Endothelial cell of umbilical vein (primary cell): Measurements from ENCODE around the gene COL8A1.

Experiments
- EZH2 ChIP-seq: IDR thresholded peaks from 2 replicates; pipeline ENCODE4 v1.6.1; 2012; ENCODE audit warnings: borderline replicate concordance, low read depth, mild to moderate bottlenecking, moderate library complexity, low read length, inconsistent platforms; ENCODE audit not compliant: severe bottlenecking
- JUN ChIP-seq: IDR thresholded peaks from 2 replicates; pipeline ENCODE4 v1.6.1; 2011; ENCODE audit warnings: borderline replicate concordance, low read depth; ENCODE audit not compliant: insufficient read length, insufficient read depth
- POLR2A ChIP-seq: IDR thresholded peaks from 2 replicates; pipeline ENCODE4 v1.6.1; 2012; ENCODE audit warnings: low read depth, mild to moderate bottlenecking, control low read depth, low read length
- POLR2AphosphoS5 ChIP-seq: IDR thresholded peaks from 2 replicates; pipeline ENCODE4 v1.6.1; 2012; ENCODE audit warnings: low read depth, mild to moderate bottlenecking, control low read depth, low read length, moderate library complexity; ENCODE audit not compliant: insufficient read depth
- TF ChIP-seq, protein P1 (sequence below), 2 donors: IDR thresholded peaks; 1 replicate in 1 of 2; 2 replicates in 1 of 2; pipeline ENCODE4 v1.5.1; 2011; ENCODE audit warnings: low read length in 2 of 2, mild to moderate bottlenecking in 2 of 2, moderate library complexity in 2 of 2, control low read depth in 1 of 2, inconsistent platforms in 1 of 2, low read depth in 1 of 2; ENCODE audit not compliant: insufficient read depth in 1 of 2; ENCODE audit errors: extremely low read depth in 1 of 2

DNA sequence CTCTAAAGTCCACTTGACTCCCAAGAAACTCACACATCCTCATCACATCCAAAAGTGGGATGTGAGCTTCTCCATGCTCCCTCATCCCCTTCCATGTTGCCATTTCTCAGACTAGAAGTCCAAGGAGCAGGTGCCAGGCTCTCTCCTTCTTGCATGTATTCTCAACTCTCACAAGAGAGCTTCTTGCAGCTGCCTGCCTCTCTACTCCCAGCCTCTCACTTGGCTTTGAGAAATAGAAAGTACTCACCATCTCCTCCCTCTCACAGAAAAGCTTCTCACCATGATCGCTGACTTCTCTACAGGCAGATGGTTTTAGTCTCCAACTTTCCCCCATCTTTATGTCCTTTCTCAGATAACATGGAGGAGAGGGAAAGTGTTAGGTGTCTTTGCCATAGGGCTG, 26.6 kb downstream of the COL8A1 start:
- TF ChIP-seq EZH2: no peak
- no peak for TF ChIP-seq POLR2A
- TF ChIP-seq JUN: no peak
- TF ChIP-seq, protein P1, sequence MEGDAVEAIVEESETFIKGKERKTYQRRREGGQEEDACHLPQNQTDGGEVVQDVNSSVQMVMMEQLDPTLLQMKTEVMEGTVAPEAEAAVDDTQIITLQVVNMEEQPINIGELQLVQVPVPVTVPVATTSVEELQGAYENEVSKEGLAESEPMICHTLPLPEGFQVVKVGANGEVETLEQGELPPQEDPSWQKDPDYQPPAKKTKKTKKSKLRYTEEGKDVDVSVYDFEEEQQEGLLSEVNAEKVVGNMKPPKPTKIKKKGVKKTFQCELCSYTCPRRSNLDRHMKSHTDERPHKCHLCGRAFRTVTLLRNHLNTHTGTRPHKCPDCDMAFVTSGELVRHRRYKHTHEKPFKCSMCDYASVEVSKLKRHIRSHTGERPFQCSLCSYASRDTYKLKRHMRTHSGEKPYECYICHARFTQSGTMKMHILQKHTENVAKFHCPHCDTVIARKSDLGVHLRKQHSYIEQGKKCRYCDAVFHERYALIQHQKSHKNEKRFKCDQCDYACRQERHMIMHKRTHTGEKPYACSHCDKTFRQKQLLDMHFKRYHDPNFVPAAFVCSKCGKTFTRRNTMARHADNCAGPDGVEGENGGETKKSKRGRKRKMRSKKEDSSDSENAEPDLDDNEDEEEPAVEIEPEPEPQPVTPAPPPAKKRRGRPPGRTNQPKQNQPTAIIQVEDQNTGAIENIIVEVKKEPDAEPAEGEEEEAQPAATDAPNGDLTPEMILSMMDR (IDR thresholded peaks at IDR 0.05; ENCODE audit: extremely low read depth in 1 of 2, insufficient read depth in 1 of 2, low read depth in 1 of 2, low read length in 2 of 2): no peak
- TF ChIP-seq POLR2AphosphoS5: no peak
